Transverse colon (tissue), 4 donors: ENCODE results near the gene TALDO1. TPM values are rescaled to one million over a fixed set of nuclear protein-coding genes. Genes with fewer than 3 reads are reported as not detected.

ENCODE experiments used
- DNase-seq: peaks from one replicate; pipeline ENCODE4 v3.0.0-alpha.2; 2019
- H3K27ac ChIP-seq, 4 donors: fragments of 200-600 bp; sonication (generic); 2 replicates each; pipeline ENCODE4 v1.5.1; 2016 to 2018; ENCODE audit warnings: inconsistent platforms in 4 of 4
- H3K27me3 ChIP-seq: fragments of 200-600 bp; sonication (generic); 2 replicates; pipeline ENCODE4 v1.5.1; 2017; ENCODE audit warnings: inconsistent platforms
- H3K36me3 ChIP-seq, 4 donors: fragments of 200-600 bp; sonication (generic); 2 replicates each; pipeline ENCODE4 v1.5.1; 2017 to 2019; ENCODE audit warnings: inconsistent platforms in 4 of 4
- H3K4me1 ChIP-seq, 4 donors: fragments of 200-600 bp; sonication (generic); 2 replicates each; pipeline ENCODE4 v1.5.1; 2017 to 2020; ENCODE audit warnings: inconsistent platforms in 4 of 4
- H3K4me3 ChIP-seq, 4 donors: fragments of 200-600 bp; sonication (generic); 1 replicate in 1 of 4; 2 replicates in 3 of 4; pipeline versions ENCODE4 v1.5.1 to v1.6.1; 2017 to 2019; ENCODE audit warnings: inconsistent platforms in 4 of 4
- H3K9me3 ChIP-seq, 2 donors: fragments of 200-600 bp; sonication (generic); 2 replicates each; pipeline ENCODE4 v1.5.1; 2017 to 2019; ENCODE audit warnings: inconsistent platforms in 2 of 2
- EP300 ChIP-seq: sonication (generic); formaldehyde crosslinking; IDR thresholded peaks from one replicate; pipeline ENCODE4 v1.6.1; 2017; ENCODE audit warnings: antibody characterized with exemption, low read depth
- POLR2A ChIP-seq: fragments of 450-650 bp; IDR thresholded peaks from one replicate; pipeline ENCODE4 v1.6.1; 2016; ENCODE audit warnings: antibody characterized with exemption, mild to moderate bottlenecking, moderate library complexity
- POLR2AphosphoS5 ChIP-seq, 3 donors: sonication (generic); formaldehyde crosslinking; IDR thresholded peaks; one replicate each; pipeline ENCODE4 v1.6.1; 2016; ENCODE audit warnings: antibody characterized with exemption in 3 of 3
- WGBS, 2 donors: methylation state at CpG; one replicate each; pipeline ENCODE4 v1.1.5; 2018; ENCODE audit warnings: low coverage in 1 of 2; 5-methylcytosine and 5-hydroxymethylcytosine counted together
- in situ Hi-C, 4 donors: fragments of 200-750 bp; cut with MboI; loops; one replicate each; pipeline versions ENCODE4 v1.15.0 to v1.15.1; 2017; ENCODE audit warnings: low sequenced_read_pairs in 3 of 4, low pct_ligation_motif_present in 1 of 4, low pct_unique_long_range_greater_than_20kb in 1 of 4
- intact Hi-C: fragments of 100-400 bp; cut with DNase I; formaldehyde crosslinking; loops from one replicate; pipeline ENCODE4 v1.15.1; 2023; ENCODE audit warnings: low total_unique reads
- total RNA-seq, 4 donors: library from RNA; depleted of rRNA; stranded (reverse); fragments of >200 nt; gene quantifications; one replicate each; pipeline ENCODE4 v1.1.0, GENCODE V29; 2016
- TF ChIP-seq, protein P1 (sequence below), 5 experiments: fragments of 200-600 bp in 3 of 5; fragments of 450-650 bp in 2 of 5; sonication (generic) in 3 of 5; IDR thresholded peaks; 1 replicate in 2 of 5; 2 replicates in 3 of 5; pipeline ENCODE4 v1.5.1; 2016 to 2017; ENCODE audit warnings: antibody characterized with exemption in 5 of 5, inconsistent platforms in 3 of 5, mild to moderate bottlenecking in 2 of 5, moderate library complexity in 1 of 5

Gene TALDO1
- 100 to 1,000 TPM; 124 to 164 (median 141) TPM for total RNA-seq

DNA sequence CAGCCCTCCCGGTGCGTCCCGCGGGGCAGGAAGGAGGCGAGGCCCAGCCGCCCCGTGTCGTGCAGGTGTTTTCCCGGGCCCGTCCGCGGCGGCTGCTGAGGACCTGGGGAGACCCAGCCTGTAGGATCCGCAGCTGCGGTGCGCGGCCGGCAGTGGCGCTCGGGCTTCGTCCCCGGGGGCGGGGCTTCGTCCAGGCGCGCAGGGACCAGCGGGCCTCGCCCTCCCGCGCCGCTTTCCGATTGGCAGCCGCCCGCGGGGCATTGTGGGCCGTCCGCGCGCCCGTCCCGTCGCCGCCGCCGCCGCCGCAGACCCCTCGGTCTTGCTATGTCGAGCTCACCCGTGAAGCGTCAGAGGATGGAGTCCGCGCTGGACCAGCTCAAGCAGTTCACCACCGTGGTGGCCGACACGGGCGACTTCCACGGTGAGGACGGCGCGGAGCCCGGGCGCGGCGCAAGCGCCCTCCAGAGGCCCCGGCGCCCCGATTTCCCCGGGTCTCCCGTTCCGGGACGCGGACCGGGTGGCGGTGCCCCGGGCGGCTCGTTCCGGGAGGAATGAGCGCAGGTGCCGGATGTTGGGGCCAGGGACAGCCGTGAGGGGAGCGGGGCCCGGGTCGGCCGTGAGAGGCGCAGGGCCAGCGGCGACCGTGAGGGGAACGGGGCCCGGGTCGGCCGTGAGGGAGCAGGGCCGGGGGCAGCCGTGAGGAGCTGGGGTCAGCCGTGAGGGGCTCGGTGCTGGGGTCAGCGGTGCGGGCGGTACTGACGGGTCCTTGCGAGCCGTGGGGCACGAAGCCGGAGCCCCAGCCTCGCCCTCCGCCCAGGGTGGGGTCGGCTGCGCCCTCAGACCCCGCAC lies at the start of gene TALDO1:
TALDO1 (plus strand) TSS at position 307 of the 849 bp plus-strand sequence; CDS start at position 325, 18 bp downstream.
- in situ Hi-C loops (no loop called here), intact Hi-C loops (no loop called here)
- Histone ChIP-seq H3K4me1 (peaks cover 10 to 39% (median 28%) of the 10 kb centered on the region in 4 donors), H3K27me3 (no peaks in the 10 kb centered on the region), H3K27ac (peak within 1 kb of the TSS; percentile 84 to 90 (median 90)), H3K9me3 (no peaks in the 10 kb centered on the region), H3K4me3 (peak within 1 kb of the TSS; percentile 85 to 96 (median 88)), H3K36me3 (no peaks in the 10 kb centered on the region)
- WGBS, 2 donors: 1% methylated on average over 42 of the region's 112 CpGs; no CpG with 5 or more reads in 1 of the 2 donors
- DNase-seq: peak; percentile 94
- TF ChIP-seq POLR2A: peak; percentile 50
- no peak for TF ChIP-seq EP300
- peak; percentile 60 to 83 (median 83) for TF ChIP-seq POLR2AphosphoS5 (IDR thresholded peaks at IDR 0.05)
- TF ChIP-seq, protein P1, sequence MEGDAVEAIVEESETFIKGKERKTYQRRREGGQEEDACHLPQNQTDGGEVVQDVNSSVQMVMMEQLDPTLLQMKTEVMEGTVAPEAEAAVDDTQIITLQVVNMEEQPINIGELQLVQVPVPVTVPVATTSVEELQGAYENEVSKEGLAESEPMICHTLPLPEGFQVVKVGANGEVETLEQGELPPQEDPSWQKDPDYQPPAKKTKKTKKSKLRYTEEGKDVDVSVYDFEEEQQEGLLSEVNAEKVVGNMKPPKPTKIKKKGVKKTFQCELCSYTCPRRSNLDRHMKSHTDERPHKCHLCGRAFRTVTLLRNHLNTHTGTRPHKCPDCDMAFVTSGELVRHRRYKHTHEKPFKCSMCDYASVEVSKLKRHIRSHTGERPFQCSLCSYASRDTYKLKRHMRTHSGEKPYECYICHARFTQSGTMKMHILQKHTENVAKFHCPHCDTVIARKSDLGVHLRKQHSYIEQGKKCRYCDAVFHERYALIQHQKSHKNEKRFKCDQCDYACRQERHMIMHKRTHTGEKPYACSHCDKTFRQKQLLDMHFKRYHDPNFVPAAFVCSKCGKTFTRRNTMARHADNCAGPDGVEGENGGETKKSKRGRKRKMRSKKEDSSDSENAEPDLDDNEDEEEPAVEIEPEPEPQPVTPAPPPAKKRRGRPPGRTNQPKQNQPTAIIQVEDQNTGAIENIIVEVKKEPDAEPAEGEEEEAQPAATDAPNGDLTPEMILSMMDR (IDR thresholded peaks at IDR 0.05): peak in 2 of 5 experiments; percentile 8 to 33

DNA sequence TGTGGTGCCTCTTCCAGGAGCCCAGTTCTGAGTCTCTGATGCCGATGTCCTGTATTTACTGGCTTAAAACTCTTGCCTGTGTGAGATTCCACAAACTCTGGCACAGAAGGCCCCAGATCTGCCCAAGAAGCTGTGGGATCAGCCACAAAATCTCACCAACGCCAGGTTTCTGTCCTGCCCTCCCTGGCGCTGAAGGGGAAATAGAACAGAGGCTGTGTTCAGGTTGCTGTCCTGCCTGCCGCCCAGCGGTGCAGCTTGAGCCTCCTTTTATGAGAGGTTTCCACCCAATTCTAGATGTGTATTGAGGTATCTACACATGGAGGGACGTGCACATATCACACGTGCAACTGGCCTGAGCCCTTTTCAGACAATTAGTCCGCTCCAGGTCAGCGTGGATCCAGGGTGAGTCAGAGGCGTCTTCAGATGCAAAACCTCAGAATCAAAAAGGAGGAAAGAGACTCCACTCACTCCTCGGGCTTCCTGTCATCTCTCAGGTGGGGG lies 49.4 kb upstream of the TALDO1 start:
- peaks cover 0 to 8% (median 0%) of the 10 kb centered on the region in 4 donors for H3K36me3 ChIP-seq
- peaks cover 29 to 50% (median 39%) of the 10 kb centered on the region in 4 donors for H3K4me1 ChIP-seq
- peak overlapping the region; percentile 97 to 99 (median 98) for H3K27ac ChIP-seq
- H3K9me3 ChIP-seq: no peaks in the 10 kb centered on the region
- 84% methylated on average over 11 of the region's 11 CpGs; no CpG with 5 or more reads in 1 of the 2 donors for WGBS, 2 donors
- DNase-seq: no peak
- in situ Hi-C loops: no loop called here
- intact Hi-C loops: no loop called here
- TF ChIP-seq, protein P1 (IDR thresholded peaks at IDR 0.05): no peak
- no peak for TF ChIP-seq EP300
- TF ChIP-seq POLR2A: no peak
- no peak for TF ChIP-seq POLR2AphosphoS5 (IDR thresholded peaks at IDR 0.05)
- peak overlapping the region in 1 of 4 donors; percentile 8 for H3K4me3 ChIP-seq
- H3K27me3 ChIP-seq: no peaks in the 10 kb centered on the region

DNA sequence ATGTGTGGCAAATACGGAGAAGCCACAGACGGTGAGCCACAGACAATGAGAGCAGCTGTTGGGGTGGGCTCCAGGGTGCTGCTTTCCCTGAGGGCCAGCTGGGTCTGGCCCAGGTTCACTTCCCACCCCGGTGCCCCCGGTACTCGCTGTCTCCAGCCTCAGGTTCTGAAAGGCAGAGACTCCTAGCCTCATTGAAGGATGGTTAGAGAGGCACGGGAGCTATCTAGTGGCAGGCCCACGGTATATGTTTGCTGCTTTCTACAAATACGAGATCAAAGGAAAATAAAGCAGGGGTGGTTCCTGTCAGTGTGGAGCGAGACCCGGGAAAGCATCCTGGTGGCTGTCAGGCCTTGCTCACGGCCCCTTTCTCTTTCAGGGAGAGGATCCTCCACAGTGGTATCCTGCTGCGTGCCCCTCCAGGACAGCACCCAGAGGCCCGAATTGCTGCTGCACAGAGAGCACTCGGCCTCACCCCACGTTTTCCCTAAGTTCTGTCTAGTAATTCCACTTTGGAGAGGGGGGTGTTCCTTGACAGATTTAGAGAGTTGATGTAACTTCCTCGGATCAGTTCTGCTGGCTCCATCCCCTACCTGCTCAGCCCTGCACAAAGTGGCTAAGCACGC lies 48.7 kb upstream of the TALDO1 start:
- 76 to 79% methylated on average over 7 to 17 of the region's 17 CpGs for WGBS, 2 donors
- intact Hi-C loops: no loop called here

More for the DNA sequence above, 48.7 kb upstream of the TALDO1 start:
- no peak for DNase-seq
- Histone ChIP-seq H3K27ac (peak overlapping the region; percentile 97 to 99 (median 98)), H3K4me1 (peaks cover 24 to 52% (median 40%) of the 10 kb centered on the region in 4 donors), H3K36me3 (peaks cover 0 to 8% (median 0%) of the 10 kb centered on the region in 4 donors), H3K27me3 (no peaks in the 10 kb centered on the region), H3K4me3 (no peak overlapping the region), H3K9me3 (no peaks in the 10 kb centered on the region)
- in situ Hi-C loops: no loop called here
- TF ChIP-seq EP300: no peak
- no peak for TF ChIP-seq POLR2A
- TF ChIP-seq, protein P1 (IDR thresholded peaks at IDR 0.05): no peak
- TF ChIP-seq POLR2AphosphoS5 (IDR thresholded peaks at IDR 0.05): no peak
